PC-9 (cell line): ENCODE measurements around the gene LRRK1. TPM values are rescaled to one million over a fixed set of nuclear protein-coding genes. Genes with fewer than 3 reads are reported as not detected.

Experiments
- BruUV-seq: library from RNA; stranded (reverse); fragments of 400-500 nt; replicated peaks from 2 replicates; lab custom pipeline; 2021; lab: Mats Ljungman, UMichigan
- CTCF ChIA-PET: fragments of 300-600 bp; sonication (Branson Sonifier 250); formaldehyde crosslinking; loops from one replicate; lab custom pipeline; 2022; ENCODE audit warnings: antibody characterized with exemption; lab: Charles Lee
- POLR2A ChIA-PET: fragments of 300-600 bp; sonication (Branson Sonifier 250); formaldehyde crosslinking; loops from one replicate; lab custom pipeline; 2022; ENCODE audit warnings: antibody characterized with exemption; ENCODE audit not compliant: unreplicated experiment; lab: Charles Lee
- DNase-seq, 2 experiments: peaks; one replicate each; pipeline versions ENCODE4 v3.0.0 to v3.0.0-alpha.2; 2015 to 2022; ENCODE audit warnings: mixed read lengths in 1 of 2
- H2AFZ ChIP-seq: fragments of 200-600 bp; sonication (generic); 2 replicates; pipeline ENCODE4 v1.8.1; 2017; ENCODE audit warnings: antibody characterized with exemption
- H3F3A ChIP-seq: fragments of 200-600 bp; sonication (generic); 2 replicates; pipeline ENCODE4 v1.8.1; 2017; ENCODE audit warnings: antibody characterized with exemption, mild to moderate bottlenecking, low read depth; ENCODE audit not compliant: insufficient read depth
- H3K27ac ChIP-seq: fragments of 200-600 bp; sonication (generic); 2 replicates; pipeline ENCODE4 v1.6.1; 2016; ENCODE audit warnings: mixed run types
- H3K27me3 ChIP-seq: fragments of 200-600 bp; sonication (generic); 2 replicates; pipeline ENCODE4 v1.6.1; 2016; ENCODE audit warnings: low read depth, mixed run types; ENCODE audit not compliant: insufficient read depth
- H3K36me3 ChIP-seq: fragments of 200-600 bp; sonication (generic); 2 replicates; pipeline ENCODE4 v1.6.1; 2016; ENCODE audit warnings: low read depth, mixed run types
- H3K4me1 ChIP-seq: fragments of 200-600 bp; sonication (generic); replicated peaks from 2 replicates; pipeline ENCODE4 v1.6.1; 2016; ENCODE audit warnings: mixed run types; ENCODE audit not compliant: insufficient read depth
- H3K4me2 ChIP-seq: fragments of 200-600 bp; sonication (generic); 2 replicates; pipeline ENCODE4 v1.6.1; 2017; ENCODE audit warnings: mixed run types
- H3K4me3 ChIP-seq: fragments of 200-600 bp; sonication (generic); 2 replicates; pipeline ENCODE4 v1.6.1; 2016; ENCODE audit warnings: mixed run types
- H3K79me2 ChIP-seq: fragments of 200-600 bp; sonication (generic); 2 replicates; pipeline ENCODE4 v1.6.1; 2017; ENCODE audit warnings: low read depth, mixed run types
- H3K9me2 ChIP-seq: fragments of 200-600 bp; sonication (generic); 2 replicates; pipeline ENCODE4 v1.8.1; 2017; ENCODE audit warnings: mild to moderate bottlenecking; ENCODE audit not compliant: insufficient read depth
- H3K9me3 ChIP-seq: fragments of 200-600 bp; sonication (generic); 2 replicates; pipeline ENCODE4 v1.8.1; 2016; ENCODE audit warnings: low read depth; ENCODE audit not compliant: insufficient read depth
- H4K20me1 ChIP-seq: fragments of 200-600 bp; sonication (generic); 2 replicates; pipeline ENCODE4 v1.8.1; 2017; ENCODE audit not compliant: insufficient read depth
- CTCF ChIP-seq: fragments of 200-600 bp; sonication (generic); conservative IDR thresholded peaks from 2 replicates; pipeline ENCODE4 v1.6.1; 2017; ENCODE audit warnings: mixed run types, antibody characterized with exemption, mild to moderate bottlenecking, moderate library complexity
- EZH2 ChIP-seq: fragments of 200-600 bp; sonication (generic); IDR thresholded peaks from 2 replicates; pipeline ENCODE4 v1.8.0; 2017; ENCODE audit warnings: antibody characterized with exemption, low read depth
- intact Hi-C: fragments of 100-400 bp; cut with micrococcal nuclease; formaldehyde crosslinking; loops from one replicate; pipeline ENCODE4 v1.10.0; 2022; ENCODE audit not compliant: unreplicated experiment
- total RNA-seq: library from RNA; stranded (reverse); gene quantifications from 2 replicates; pipeline ENCODE4 v1.2.3, GENCODE V29; 2021

Gene LRRK1
- total RNA-seq, 1 experiment from 2014 or later, result 15.7 TPM

GRCh38 chr15:101001796-101002195, 82.6 kb downstream of the LRRK1 start:
- Histone ChIP-seq H3K27me3 (no peaks in the 10 kb centered on the region), H3K27ac (no peak overlapping the region), H3K9me3 (no peaks in the 10 kb centered on the region), H3K4me1 (no peaks in the 10 kb centered on the region), H2AFZ (no peak overlapping the region), H3K36me3 (no peaks in the 10 kb centered on the region), H3F3A (no peaks in the 10 kb centered on the region), H3K79me2 (no peaks in the 10 kb centered on the region), H3K4me2 (no peak overlapping the region), H3K9me2 (no peaks in the 10 kb centered on the region), H3K4me3 (no peak overlapping the region), H4K20me1 (0 out of 2 replicates have a peak, but pooled peaks cover 4% of the 10 kb centered on the region)
- ChIA-PET CTCF (no interaction called here), POLR2A (interaction anchor here (0.5 kb wide), 1 partner anchor 73 kb away, joined by 3 read pairs; no protein-coding TSS in a partner anchor)
- BruUV-seq, result no TSS peak
- intact Hi-C loops, result no loop called here
- no peak for TF ChIP-seq EZH2
- no peak for TF ChIP-seq CTCF
- no peak for DNase-seq

GRCh38 chr15:101003081-101003480, 83.9 kb downstream of the LRRK1 start:
- POLR2A ChIA-PET, result no interaction called here
- BruUV-seq, result no TSS peak
- H3K4me2 ChIP-seq, result no peak overlapping the region
- H3K27me3 ChIP-seq, result no peaks in the 10 kb centered on the region
- no peak overlapping the region for H3K4me3 ChIP-seq
- no peaks in the 10 kb centered on the region for H3F3A ChIP-seq
- no peak overlapping the region for H2AFZ ChIP-seq
- H3K36me3 ChIP-seq, result no peaks in the 10 kb centered on the region
- no peaks in the 10 kb centered on the region for H3K4me1 ChIP-seq
- CTCF ChIA-PET, result no interaction called here
- H3K79me2 ChIP-seq, result no peaks in the 10 kb centered on the region
- DNase-seq, result no peak
- no peaks in the 10 kb centered on the region for H3K9me2 ChIP-seq
- H4K20me1 ChIP-seq, result 0 out of 2 replicates have a peak, but pooled peaks cover 4% of the 10 kb centered on the region
- TF ChIP-seq CTCF, result no peak
- TF ChIP-seq EZH2, result no peak
- intact Hi-C loops, result no loop called here
- H3K9me3 ChIP-seq, result no peaks in the 10 kb centered on the region
- H3K27ac ChIP-seq, result no peak overlapping the region

GRCh38 chr15:101003706-101004105, 84.5 kb downstream of the LRRK1 start:
- Histone ChIP-seq H3K27me3 (no peaks in the 10 kb centered on the region), H4K20me1 (0 out of 2 replicates have a peak, but pooled peaks cover 4% of the 10 kb centered on the region), H2AFZ (no peak overlapping the region), H3F3A (no peaks in the 10 kb centered on the region), H3K4me1 (0 out of 2 replicates have a peak, but pooled peaks cover 2% of the 10 kb centered on the region), H3K4me2 (no peak overlapping the region), H3K9me2 (no peaks in the 10 kb centered on the region), H3K27ac (no peak overlapping the region), H3K9me3 (no peaks in the 10 kb centered on the region), H3K36me3 (no peaks in the 10 kb centered on the region), H3K4me3 (no peak overlapping the region), H3K79me2 (no peaks in the 10 kb centered on the region)
- intact Hi-C loops, result no loop called here
- BruUV-seq, result no TSS peak
- TF ChIP-seq EZH2 (no peak), CTCF (no peak)
- CTCF ChIA-PET, result no interaction called here
- no peak for DNase-seq
- POLR2A ChIA-PET, result interaction anchor here (0.6 kb wide), 1 partner anchor 282 kb away, joined by 3 read pairs; no protein-coding TSS in a partner anchor
